Spleen (tissue), 11 donors: ENCODE data around the gene RBBP4. TPM values are rescaled to one million over a fixed set of nuclear protein-coding genes. Genes with fewer than 3 reads are reported as not detected.

ENCODE experiments used
- DNase-seq: peaks from one replicate; pipeline ENCODE4 v3.0.0-alpha.2; 2020
- H3K27ac ChIP-seq, 8 donors: fragments of 200-600 bp; sonication (generic) in 7 of 8; 1 replicate in 4 of 8; 2 replicates in 4 of 8; pipeline versions ENCODE4 v1.5.0 to v1.8.0; 2016 to 2021; ENCODE audit warnings: inconsistent platforms in 4 of 8, mild to moderate bottlenecking in 4 of 8, moderate library complexity in 1 of 8
- H3K27me3 ChIP-seq, 7 donors: fragments of 200-600 bp; sonication (generic) in 6 of 7; replicated peaks in 1 of 7; 1 replicate in 4 of 7; 2 replicates in 3 of 7; pipeline versions ENCODE4 v1.5.0 to v1.8.0; 2016 to 2021; ENCODE audit warnings: inconsistent platforms in 3 of 7, mild to moderate bottlenecking in 1 of 7
- H3K36me3 ChIP-seq, 6 donors: fragments of 200-600 bp; sonication (generic) in 5 of 6; 1 replicate in 4 of 6; 2 replicates in 2 of 6; pipeline versions ENCODE4 v1.5.0 to v1.8.0; 2016 to 2021; ENCODE audit warnings: inconsistent platforms in 2 of 6
- H3K4me1 ChIP-seq, 6 donors: fragments of 200-600 bp; sonication (generic) in 5 of 6; 1 replicate in 3 of 6; 2 replicates in 3 of 6; pipeline versions ENCODE4 v1.5.0 to v1.8.0; 2016 to 2021; ENCODE audit warnings: inconsistent platforms in 3 of 6
- H3K4me3 ChIP-seq, 8 donors: fragments of 200-600 bp; sonication (generic) in 7 of 8; 1 replicate in 4 of 8; 2 replicates in 4 of 8; pipeline versions ENCODE4 v1.5.0 to v1.8.0; 2016 to 2021; ENCODE audit warnings: inconsistent platforms in 4 of 8, mild to moderate bottlenecking in 4 of 8, moderate library complexity in 2 of 8
- H3K9me3 ChIP-seq, 8 donors: fragments of 200-600 bp; sonication (generic) in 7 of 8; 1 replicate in 4 of 8; 2 replicates in 4 of 8; pipeline versions ENCODE4 v1.5.0 to v1.8.0; 2016 to 2021; ENCODE audit warnings: inconsistent platforms in 4 of 8
- POLR2A ChIP-seq, 3 donors: fragments of 450-650 bp; IDR thresholded peaks; one replicate each; pipeline ENCODE4 v1.5.1; 2017; ENCODE audit warnings: antibody characterized with exemption in 3 of 3, mild to moderate bottlenecking in 1 of 3
- POLR2AphosphoS5 ChIP-seq, 3 donors: sonication (generic); formaldehyde crosslinking; IDR thresholded peaks; one replicate each; pipeline ENCODE4 v1.5.1; 2017; ENCODE audit warnings: antibody characterized with exemption in 3 of 3
- WGBS, 5 donors: extraction: QIAGEN DNeasy Blood & Tissue Kit in 3 of 5; methylation state at CpG; one replicate each; pipeline versions ENCODE4 v1.1.5 to v1.1.7; 2013 to 2018; 5-methylcytosine and 5-hydroxymethylcytosine counted together
- intact Hi-C: fragments of 100-400 bp; cut with DNase I; formaldehyde crosslinking; loops from one replicate; pipeline ENCODE4 v1.15.0; 2023; ENCODE audit warnings: low total_unique reads
- polyA plus RNA-seq, 3 donors: library from polyadenylated mRNA; stranded (reverse); fragments of 200-250 nt; gene quantifications; one replicate each; pipeline ENCODE4 v1.2.1, GENCODE V29; 2013
- total RNA-seq, 7 donors: library from RNA; depleted of rRNA in 3 of 7; stranded (reverse); fragments of >200 nt in 3 of 7; fragmentation: NEBNext Ultra II Directional in 4 of 7; extraction: Animal tissue kit (Norgen Biotek cat#: 25700) in 4 of 7; gene quantifications; one replicate each; pipeline versions ENCODE4 v1.1.0 to v1.2.1, GENCODE V29; 2016 to 2021
- TF ChIP-seq, protein P1 (sequence below), 11 experiments: fragments of 200-600 bp in 7 of 11; fragments of 450-650 bp in 4 of 11; sonication (generic) in 4 of 11; IDR thresholded peaks in 8 of 11; conservative IDR thresholded peaks in 3 of 11; 1 replicate in 7 of 11; 2 replicates in 4 of 11; pipeline versions ENCODE4 v1.4.0 to v1.8.0; 2016 to 2021; ENCODE audit warnings: antibody characterized with exemption in 11 of 11, inconsistent platforms in 4 of 11, mild to moderate bottlenecking in 1 of 11
- donor health status: healthy with polysubstance abuse.
- donor health status: DM: no; HTN: no; CAD: no; lungs with moderate emphysema.
- donor health status: DM: no; HTN: no; CAD: no.
- donor health status: Bipolar disorder and iron deficiency.
- donor health status: healthy.
- donor health status: DM: no; HTN: no; CAD: no.
- donor health status: DM: yes; HTN: yes; CAD: no.

Gene RBBP4
- total and polyA plus RNA-seq, 10 donors: 42.4 to 181 (median 132) TPM

- Histone ChIP-seq H3K27ac (no peak overlapping the region), H3K27me3 (no peaks in the 10 kb centered on the region), H3K4me1 (peaks cover 5 to 18% (median 15%) of the 10 kb centered on the region in 6 donors), H3K36me3 (peaks cover 0 to 8% (median 0%) of the 10 kb centered on the region in 6 donors), H3K9me3 (no peaks in the 10 kb centered on the region), H3K4me3 (no peak overlapping the region)
- 90 to 96% (median 93%) methylated on average over 4 of the region's 4 CpGs for WGBS, 5 donors
- intact Hi-C loops: no loop called here
- no peak for TF ChIP-seq POLR2AphosphoS5 (IDR thresholded peaks at IDR 0.05)
- TF ChIP-seq POLR2A (IDR thresholded peaks at IDR 0.05): no peak
- TF ChIP-seq, protein P1, sequence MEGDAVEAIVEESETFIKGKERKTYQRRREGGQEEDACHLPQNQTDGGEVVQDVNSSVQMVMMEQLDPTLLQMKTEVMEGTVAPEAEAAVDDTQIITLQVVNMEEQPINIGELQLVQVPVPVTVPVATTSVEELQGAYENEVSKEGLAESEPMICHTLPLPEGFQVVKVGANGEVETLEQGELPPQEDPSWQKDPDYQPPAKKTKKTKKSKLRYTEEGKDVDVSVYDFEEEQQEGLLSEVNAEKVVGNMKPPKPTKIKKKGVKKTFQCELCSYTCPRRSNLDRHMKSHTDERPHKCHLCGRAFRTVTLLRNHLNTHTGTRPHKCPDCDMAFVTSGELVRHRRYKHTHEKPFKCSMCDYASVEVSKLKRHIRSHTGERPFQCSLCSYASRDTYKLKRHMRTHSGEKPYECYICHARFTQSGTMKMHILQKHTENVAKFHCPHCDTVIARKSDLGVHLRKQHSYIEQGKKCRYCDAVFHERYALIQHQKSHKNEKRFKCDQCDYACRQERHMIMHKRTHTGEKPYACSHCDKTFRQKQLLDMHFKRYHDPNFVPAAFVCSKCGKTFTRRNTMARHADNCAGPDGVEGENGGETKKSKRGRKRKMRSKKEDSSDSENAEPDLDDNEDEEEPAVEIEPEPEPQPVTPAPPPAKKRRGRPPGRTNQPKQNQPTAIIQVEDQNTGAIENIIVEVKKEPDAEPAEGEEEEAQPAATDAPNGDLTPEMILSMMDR (IDR thresholded peaks at IDR 0.05 in 8 of 11, conservative IDR thresholded peaks at IDR 0.05 in 3 of 11): no peak
- DNase-seq: no peak
Observed at GRCh38 chr1:32609180-32609579, 41.8 kb upstream of the RBBP4 start.

DNA sequence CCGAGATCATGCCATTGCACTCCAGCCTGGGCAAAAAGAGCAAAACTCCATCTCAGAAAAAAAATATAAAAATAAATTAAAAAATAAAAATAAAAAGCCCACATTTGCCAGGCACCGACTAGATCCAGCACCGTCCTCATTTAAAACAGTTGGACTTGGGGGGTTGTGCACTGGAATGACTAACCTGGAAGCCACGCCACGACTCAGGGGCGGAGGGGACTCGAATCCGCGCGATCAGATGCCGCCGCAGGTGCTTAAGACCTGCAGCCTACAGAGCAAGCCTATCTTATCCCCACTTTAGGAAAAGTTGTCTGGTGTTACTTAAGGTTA is 39.2 kb upstream of the RBBP4 start:
- H3K9me3 ChIP-seq: no peaks in the 10 kb centered on the region
- 12 to 26% (median 15%) methylated on average over 12 of the region's 12 CpGs for WGBS, 5 donors
- no peak for TF ChIP-seq POLR2AphosphoS5 (IDR thresholded peaks at IDR 0.05)
- no peak for TF ChIP-seq POLR2A (IDR thresholded peaks at IDR 0.05)
- TF ChIP-seq, protein P1 (IDR thresholded peaks at IDR 0.05 in 8 of 11, conservative IDR thresholded peaks at IDR 0.05 in 3 of 11): no peak
- no peak for DNase-seq
- no peaks in the 10 kb centered on the region for H3K36me3 ChIP-seq
- no peaks in the 10 kb centered on the region for H3K27me3 ChIP-seq
- intact Hi-C loops: no loop called here
- H3K27ac ChIP-seq: peak overlapping the region in 1 of 8 donors; percentile 8
- H3K4me3 ChIP-seq: peak overlapping the region; percentile 32 to 73 (median 47)
- peaks cover 5 to 18% (median 15%) of the 10 kb centered on the region in 6 donors for H3K4me1 ChIP-seq

DNA sequence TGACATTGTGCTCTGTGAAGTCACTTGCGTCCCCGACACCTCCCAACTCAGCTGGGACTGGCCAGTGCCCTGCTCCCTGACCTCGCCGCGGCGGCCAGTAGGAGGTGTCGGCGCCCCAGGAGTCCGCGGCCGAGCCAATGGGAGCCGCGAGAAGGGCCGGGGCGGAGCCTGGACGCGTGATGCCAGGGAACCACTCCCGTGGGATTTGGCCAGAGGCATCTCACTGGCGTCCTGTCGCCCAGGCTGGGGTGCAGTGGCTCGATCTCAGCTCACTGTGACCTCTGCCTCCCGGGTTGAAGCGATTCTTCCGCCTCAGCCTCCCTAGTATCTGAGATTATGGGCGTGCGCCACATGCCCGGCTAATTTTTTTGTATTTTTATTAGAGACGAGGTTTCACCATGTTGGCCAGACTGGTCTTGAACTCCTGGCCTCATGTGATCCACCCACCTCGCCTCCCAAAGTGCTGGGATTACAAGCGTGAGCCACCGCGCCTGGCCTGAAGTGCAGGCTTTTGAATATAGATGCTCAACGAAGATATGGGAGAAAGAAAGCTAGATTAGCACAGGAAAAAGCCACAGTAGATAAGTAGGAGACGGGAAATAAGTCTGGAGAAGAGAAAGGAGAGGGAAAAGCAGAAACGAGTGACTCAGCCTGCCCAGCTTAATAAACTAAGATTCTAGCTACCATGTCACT is 38.7 kb upstream of the RBBP4 start:
- Histone ChIP-seq H3K4me1 (peaks cover 5 to 18% (median 15%) of the 10 kb centered on the region in 6 donors), H3K4me3 (peak overlapping the region; percentile 32 to 73 (median 47)), H3K27ac (peak overlapping the region in 2 of 8 donors; percentile 8 to 39), H3K36me3 (peaks cover 0 to under 1% (median 0%) of the 10 kb centered on the region in 6 donors), H3K27me3 (no peaks in the 10 kb centered on the region), H3K9me3 (no peaks in the 10 kb centered on the region)
- DNase-seq: peak; percentile 90
- TF ChIP-seq, protein P1 (IDR thresholded peaks at IDR 0.05 in 8 of 11, conservative IDR thresholded peaks at IDR 0.05 in 3 of 11): peak in 8 of 11 experiments; percentile 15 to 54 (median 38)
- TF ChIP-seq POLR2A (IDR thresholded peaks at IDR 0.05) (no peak), POLR2AphosphoS5 (IDR thresholded peaks at IDR 0.05) (peak; percentile 73 to 84 (median 79))
- WGBS, 5 donors: 2 to 8% (median 5%) methylated on average over 32 to 35 of the region's 35 CpGs
- intact Hi-C loops: no loop called here

DNA sequence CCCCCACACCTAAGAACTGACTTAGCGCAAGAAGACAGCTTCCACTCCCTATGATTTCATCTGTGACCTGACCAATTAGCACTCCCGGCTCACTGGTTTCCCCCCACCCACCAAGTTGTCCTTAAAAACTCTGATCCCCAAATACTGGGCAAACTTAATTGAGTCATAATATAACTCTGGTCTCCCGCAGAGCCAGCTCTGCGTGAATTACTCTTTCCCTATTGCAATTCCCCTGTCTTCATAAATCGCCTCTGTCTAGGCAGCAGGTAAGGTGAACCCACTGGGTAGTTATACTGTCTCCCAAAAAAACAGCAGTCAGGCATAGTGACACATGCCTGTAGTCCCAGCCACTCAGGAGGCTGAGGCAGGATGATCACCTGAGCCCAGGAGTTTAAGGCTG is 37.5 kb upstream of the RBBP4 start:
- 89 to 96% (median 91%) methylated on average over 5 of the region's 5 CpGs for WGBS, 5 donors
- Histone ChIP-seq H3K9me3 (no peaks in the 10 kb centered on the region), H3K36me3 (peaks cover 0 to 10% (median 0%) of the 10 kb centered on the region in 6 donors), H3K27ac (no peak overlapping the region), H3K4me1 (peaks cover 5 to 18% (median 15%) of the 10 kb centered on the region in 6 donors), H3K4me3 (no peak overlapping the region), H3K27me3 (no peaks in the 10 kb centered on the region)
- no peak for DNase-seq
- no peak for TF ChIP-seq POLR2A (IDR thresholded peaks at IDR 0.05)
- TF ChIP-seq, protein P1 (IDR thresholded peaks at IDR 0.05 in 8 of 11, conservative IDR thresholded peaks at IDR 0.05 in 3 of 11): no peak
- no peak for TF ChIP-seq POLR2AphosphoS5 (IDR thresholded peaks at IDR 0.05)
- intact Hi-C loops: no loop called here
